ENCODE measurements around the gene CNPY1.
"Not testable (repeated sequence)": the region's sequence is repeated elsewhere in the genome, so short reads cannot be mapped to it uniquely, and the experiment has no call there.

The CNPY1 gene

GRCh38 chr7:155569681-155570080, 23.3 kb upstream of the CNPY1 start:
- TF ChIP-seq CTCF (conservative IDR thresholded peaks at IDR 0.05) (no peak), ZFX (IDR thresholded peaks at IDR 0.05) (no peak)
- no peak overlapping the region for H3K27ac ChIP-seq

- no peak for TF ChIP-seq CTCF (conservative IDR thresholded peaks at IDR 0.05)
- TF ChIP-seq ZFX (IDR thresholded peaks at IDR 0.05) = no peak
- no peak overlapping the region for H3K27ac ChIP-seq
These were observed 22.6 kb upstream of the CNPY1 start for GRCh38 chr7:155568842-155569494.

- no peak for TF ChIP-seq CTCF (conservative IDR thresholded peaks at IDR 0.05)
- TF ChIP-seq ZFX (IDR thresholded peaks at IDR 0.05) = no peak
- H3K27ac ChIP-seq = no peak overlapping the region
These were observed 21.9 kb upstream of the CNPY1 start for GRCh38 chr7:155568333-155568660.

GRCh38 chr7:155567646-155568332, 21.4 kb upstream of the CNPY1 start:
- no peak for TF ChIP-seq ZFX (IDR thresholded peaks at IDR 0.05)
- TF ChIP-seq CTCF (conservative IDR thresholded peaks at IDR 0.05) = no peak

GRCh38 chr7:155566011-155566836, 19.9 kb upstream of the CNPY1 start:
- no peak overlapping the region for H3K27ac ChIP-seq
- TF ChIP-seq ZFX (IDR thresholded peaks at IDR 0.05) (no peak), CTCF (conservative IDR thresholded peaks at IDR 0.05) (no peak)

More at GRCh38 chr7:155567646-155568332, 21.4 kb upstream of the CNPY1 start:
- H3K27ac ChIP-seq = no peak overlapping the region

- TF ChIP-seq CTCF (conservative IDR thresholded peaks at IDR 0.05) = no peak
- TF ChIP-seq ZFX (IDR thresholded peaks at IDR 0.05) = no peak
- no peak overlapping the region for H3K27ac ChIP-seq
These were observed 19.2 kb upstream of the CNPY1 start for GRCh38 chr7:155565596-155565995.

- not testable (repeated sequence) for H3K27ac ChIP-seq
These were observed 16.6 kb upstream of the CNPY1 start for GRCh38 chr7:155562976-155563375.

All from C4-2B (cell line).